HUES6 (cell line): ENCODE results near the gene RPRD1B.

Experiments used
- H3K27ac ChIP-seq: 2 replicates; pipeline ENCODE4 v1.7.0; 2013; ENCODE audit warnings: low read depth, mild to moderate bottlenecking, low read length, inconsistent platforms
- H3K27me3 ChIP-seq: 2 replicates; pipeline ENCODE4 v1.6.1; 2013; ENCODE audit warnings: low read length; ENCODE audit not compliant: control insufficient read depth, insufficient read depth
- H3K36me3 ChIP-seq: 2 replicates; pipeline ENCODE4 v1.6.1; 2013; ENCODE audit warnings: low read length; ENCODE audit not compliant: control insufficient read depth, insufficient read depth
- H3K4me1 ChIP-seq: 2 replicates; pipeline ENCODE4 v1.6.1; 2013; ENCODE audit warnings: low read length; ENCODE audit not compliant: control insufficient read depth, insufficient read depth
- H3K4me3 ChIP-seq: 2 replicates; pipeline ENCODE4 v1.5.1; 2013; ENCODE audit warnings: low read depth, low read length
- H3K9ac ChIP-seq: one replicate; pipeline ENCODE4 v1.6.1; 2013; ENCODE audit warnings: mild to moderate bottlenecking, low read length
- H3K9me3 ChIP-seq: 2 replicates; pipeline ENCODE4 v1.6.1; 2013; ENCODE audit warnings: low read depth, low read length; ENCODE audit not compliant: control insufficient read depth, insufficient read depth

The RPRD1B gene

DNA sequence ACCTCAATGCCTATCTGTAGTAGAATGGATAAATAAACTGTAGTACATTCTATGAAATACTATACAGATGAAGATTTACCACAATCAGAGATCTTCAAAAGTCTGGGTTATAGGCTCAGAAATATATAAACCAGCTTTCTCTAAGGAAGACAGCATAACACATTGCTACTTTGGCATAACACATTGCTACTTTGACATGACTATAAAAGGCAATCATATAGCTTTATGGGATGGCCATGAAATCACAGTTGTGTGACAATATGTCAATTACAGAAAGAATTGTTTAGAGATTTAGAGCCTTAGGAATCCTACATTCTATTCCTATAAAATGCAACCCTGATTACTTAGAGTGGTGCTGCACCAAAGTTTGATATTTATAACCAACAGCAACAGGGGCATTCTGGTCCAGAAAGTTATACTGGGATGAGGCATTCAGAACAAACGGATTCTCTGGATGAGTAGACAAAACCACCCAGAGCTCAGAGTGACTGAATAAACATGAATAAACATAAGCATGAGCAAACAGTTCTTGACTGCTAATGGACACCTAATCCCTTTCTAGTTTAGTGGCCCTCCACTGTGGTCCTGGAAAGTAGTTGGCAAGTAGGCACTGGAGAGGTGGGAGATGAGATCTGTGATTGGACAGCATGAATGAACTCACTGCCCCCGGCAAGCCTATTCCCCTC is 12.3 kb upstream of the RPRD1B start:
- no peaks in the 10 kb centered on the region for H3K27me3 ChIP-seq
- H3K36me3 ChIP-seq: peaks cover 37% of the 10 kb centered on the region

DNA sequence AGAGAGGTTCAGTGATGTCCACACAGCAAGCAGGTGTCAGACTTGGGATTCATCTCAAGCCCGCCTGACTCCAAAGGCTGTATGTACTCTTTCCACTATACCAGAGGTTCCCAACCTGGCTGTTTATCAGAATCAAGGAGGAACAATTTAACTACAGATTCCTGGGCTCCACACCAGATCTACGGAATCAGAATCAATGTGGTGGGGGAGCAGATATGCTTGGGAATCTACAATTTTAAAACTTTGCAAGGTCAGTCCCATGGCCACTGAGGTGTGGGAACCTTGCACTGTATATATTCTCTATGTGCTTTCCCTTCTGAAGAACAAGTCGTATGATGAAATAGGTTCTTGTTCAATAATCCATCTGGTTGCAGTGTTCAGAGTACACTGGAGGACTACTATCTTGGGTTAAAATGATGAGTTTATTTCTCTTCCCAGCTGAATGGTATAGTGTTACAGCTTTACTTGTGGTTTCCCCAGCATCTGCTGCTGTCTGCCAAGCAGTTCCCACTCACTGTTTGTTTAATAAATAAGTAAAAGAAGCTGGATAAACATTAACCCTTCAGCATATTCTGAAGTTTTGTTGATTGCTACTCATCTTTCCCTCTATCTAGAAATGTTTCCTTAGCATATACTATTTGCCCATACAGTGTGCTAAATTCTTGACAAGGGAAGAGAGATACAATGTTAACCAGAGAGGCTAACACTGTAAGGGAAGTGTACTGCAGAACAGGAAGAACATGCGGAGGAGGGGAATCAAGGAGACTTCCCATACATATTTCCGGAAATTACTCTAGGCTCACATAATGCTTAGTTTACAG is 10.2 kb upstream of the RPRD1B start:
- Histone ChIP-seq H3K9ac (no peak overlapping the region), H3K4me3 (no peak overlapping the region), H3K36me3 (peaks cover 16% of the 10 kb centered on the region), H3K27me3 (no peaks in the 10 kb centered on the region), H3K4me1 (peaks cover 7% of the 10 kb centered on the region; the same call in 1 of the 2 replicates), H3K9me3 (peaks cover 12% of the 10 kb centered on the region; the same call in 1 of the 2 replicates), H3K27ac (no peak overlapping the region)

More for the DNA sequence above, 12.3 kb upstream of the RPRD1B start:
- no peak overlapping the region for H3K9ac ChIP-seq
- no peak overlapping the region for H3K27ac ChIP-seq
- H3K4me3 ChIP-seq: no peak overlapping the region
- H3K9me3 ChIP-seq: peaks cover 17% of the 10 kb centered on the region; the same call in 1 of the 2 replicates
- H3K4me1 ChIP-seq: no peaks in the 10 kb centered on the region

DNA sequence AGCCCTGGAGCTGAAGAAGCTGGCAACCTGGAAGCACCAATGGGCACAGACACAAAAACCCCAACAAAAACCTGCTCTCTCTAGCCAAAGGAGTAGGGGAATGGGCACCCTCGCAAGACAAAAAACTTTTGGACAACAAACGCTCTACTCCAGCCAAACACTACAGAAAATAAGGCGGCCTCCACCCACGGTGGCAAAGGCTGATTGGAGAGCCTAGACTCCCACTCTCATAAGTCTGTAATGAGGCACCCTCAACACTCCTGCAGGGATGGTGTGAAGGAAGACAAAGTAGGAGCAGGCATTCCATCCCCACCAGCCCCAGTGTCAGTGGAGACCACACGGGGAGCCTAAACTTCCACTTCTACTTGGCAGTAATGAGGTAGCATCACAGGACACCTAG is 9.1 kb upstream of the RPRD1B start:
- H3K36me3 ChIP-seq: peaks cover 5% of the 10 kb centered on the region; the same call in 1 of the 2 replicates

DNA sequence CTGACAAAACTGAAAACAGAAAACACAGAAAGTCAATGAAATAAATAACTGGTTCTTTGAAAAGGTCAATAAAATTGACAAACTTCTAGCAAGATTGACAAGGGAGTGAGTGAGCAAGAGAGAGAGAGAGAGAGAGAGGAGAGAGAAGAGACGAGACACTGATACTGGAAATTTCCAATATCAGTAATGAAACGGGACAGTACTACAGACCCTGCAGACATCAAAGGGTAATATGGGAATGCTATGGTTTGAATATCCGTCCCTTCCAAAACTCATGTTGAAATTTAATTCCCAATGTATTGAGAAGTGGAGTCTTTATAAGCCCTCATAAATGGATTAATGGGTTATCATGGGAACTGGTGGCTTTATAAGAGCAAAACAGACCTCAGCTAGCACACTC is 4.1 kb upstream of the RPRD1B start:
- no peaks in the 10 kb centered on the region; the same call in 1 of the 2 replicates for H3K36me3 ChIP-seq
- H3K4me3 ChIP-seq: no peak overlapping the region
- H3K27ac ChIP-seq: no peak overlapping the region
- H3K27me3 ChIP-seq: no peaks in the 10 kb centered on the region
- H3K9me3 ChIP-seq: no peaks in the 10 kb centered on the region
- peaks cover 21% of the 10 kb centered on the region for H3K4me1 ChIP-seq
- no peak overlapping the region for H3K9ac ChIP-seq

More for the DNA sequence above, 9.1 kb upstream of the RPRD1B start:
- Histone ChIP-seq H3K27me3 (no peaks in the 10 kb centered on the region), H3K9ac (no peak overlapping the region), H3K4me3 (no peak overlapping the region), H3K4me1 (peaks cover 9% of the 10 kb centered on the region; the same call in 1 of the 2 replicates), H3K27ac (no peak overlapping the region), H3K9me3 (peaks cover 2% of the 10 kb centered on the region; the same call in 1 of the 2 replicates)

DNA sequence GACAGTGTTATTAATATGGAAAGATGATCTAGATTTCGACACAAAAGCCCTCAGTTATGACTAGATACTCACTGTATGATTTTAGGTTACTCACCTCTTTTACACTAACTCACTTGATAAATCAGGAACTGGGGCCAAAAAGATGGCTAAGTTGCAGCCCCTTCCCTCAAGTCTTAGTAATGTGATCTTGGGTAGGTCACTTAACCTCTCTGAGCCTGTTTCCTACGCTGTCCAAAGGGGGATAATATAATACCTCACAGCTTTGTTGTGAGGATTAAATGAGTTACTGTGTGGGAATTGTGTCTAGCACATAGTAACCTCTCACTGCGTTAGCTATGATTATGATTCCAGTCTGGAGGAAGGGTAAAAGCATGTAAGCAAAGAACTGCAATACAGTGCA is 1.6 kb upstream of the RPRD1B start:
- Histone ChIP-seq H3K4me1 (peaks cover 24% of the 10 kb centered on the region), H3K4me3 (peak overlapping the region; percentile 88), H3K27ac (no peak overlapping the region), H3K27me3 (no peaks in the 10 kb centered on the region), H3K9ac (no peak overlapping the region), H3K36me3 (peaks cover 20% of the 10 kb centered on the region), H3K9me3 (no peaks in the 10 kb centered on the region)

DNA sequence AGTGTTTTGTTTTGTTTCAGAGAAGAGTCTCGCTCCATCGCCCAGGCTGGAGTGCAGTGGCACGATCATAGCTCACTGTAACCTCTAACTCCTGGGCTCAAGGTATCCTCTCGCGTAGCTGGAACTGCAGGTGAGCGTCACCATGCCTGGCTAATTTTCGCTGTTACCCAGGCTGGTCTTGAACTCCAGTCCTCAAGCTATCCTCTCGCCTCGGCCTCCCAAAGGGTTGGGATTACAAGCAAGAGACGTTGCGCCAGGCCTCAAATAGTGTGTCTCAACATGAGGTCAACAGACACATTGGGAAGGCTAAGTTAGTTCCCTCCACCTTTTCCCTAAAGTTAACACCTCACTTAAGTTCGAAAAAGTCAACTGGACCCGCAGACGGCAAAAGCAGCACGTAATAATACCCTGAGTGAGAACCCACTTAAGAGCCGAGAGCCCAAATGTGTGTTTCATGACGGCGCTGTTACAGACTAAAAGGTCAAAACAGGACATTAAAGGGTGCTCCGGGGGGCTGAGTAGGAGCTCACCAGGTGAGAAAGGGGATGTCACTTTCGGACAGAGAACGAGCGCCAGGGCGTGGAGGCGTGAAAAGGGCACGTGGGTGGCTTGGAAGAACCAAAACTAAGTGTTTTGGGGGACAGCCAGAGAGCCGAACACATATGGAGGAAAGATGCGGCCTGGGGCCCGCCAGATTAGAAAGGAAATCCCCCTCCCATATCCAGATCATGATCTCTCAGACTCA is 789 bp upstream of the RPRD1B start:
- H3K4me3 ChIP-seq: peak overlapping the region; percentile 88
- no peaks in the 10 kb centered on the region for H3K9me3 ChIP-seq
- H3K4me1 ChIP-seq: peaks cover 24% of the 10 kb centered on the region
- peak overlapping the region; percentile 98; the same call in 1 of the 2 replicates for H3K27ac ChIP-seq
- peaks cover 26% of the 10 kb centered on the region for H3K36me3 ChIP-seq
- H3K9ac ChIP-seq: peak overlapping the region; percentile 99
- H3K27me3 ChIP-seq: no peaks in the 10 kb centered on the region

DNA sequence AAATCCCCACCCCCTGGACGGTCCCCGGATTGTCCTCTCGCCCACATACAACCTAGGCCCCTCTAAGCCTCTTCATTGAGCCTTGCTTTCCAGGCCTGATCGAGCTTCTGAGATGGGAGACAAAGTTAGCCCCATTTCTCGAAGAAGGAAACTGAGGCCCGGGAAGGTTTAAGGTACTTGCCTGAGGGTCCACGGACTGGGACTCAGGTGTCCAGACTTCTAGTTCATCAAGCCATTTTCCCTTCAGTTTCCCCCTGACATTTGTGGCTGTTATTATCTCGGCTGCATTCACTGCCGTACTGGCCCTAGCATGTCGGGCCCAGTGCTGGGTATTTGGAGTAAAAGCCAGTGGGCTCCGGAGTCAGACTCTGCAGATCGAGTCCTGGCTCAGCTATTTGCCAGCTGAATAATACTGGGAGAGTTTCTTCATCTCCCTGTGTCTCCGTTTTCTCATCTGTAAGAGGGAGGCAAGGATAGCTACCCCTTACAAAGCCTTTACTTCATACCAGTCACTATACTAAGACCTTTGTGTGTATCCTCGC is 633 bp downstream of the RPRD1B start:
- peaks cover 16% of the 10 kb centered on the region for H3K4me1 ChIP-seq
- H3K36me3 ChIP-seq: peaks cover 26% of the 10 kb centered on the region
- H3K27ac ChIP-seq: peak overlapping the region; percentile 98

DNA sequence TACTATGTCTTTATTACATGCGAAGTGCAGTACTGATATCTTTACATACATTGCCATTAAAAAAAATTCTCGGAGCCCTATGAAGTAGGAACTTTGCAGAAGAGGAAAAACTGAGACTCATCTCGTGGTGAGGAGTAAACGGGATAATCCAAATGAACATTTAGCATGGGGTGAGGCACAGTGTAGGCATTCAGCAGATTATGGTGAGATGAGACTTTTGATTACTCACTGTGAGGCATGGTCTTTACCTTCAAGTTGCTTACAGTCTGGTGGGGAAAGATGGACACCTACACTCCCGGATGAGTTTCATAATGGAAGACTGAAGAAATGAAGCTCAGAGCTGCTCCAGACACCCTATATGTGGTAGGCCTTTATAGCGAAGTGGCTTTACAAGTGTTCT is 1.4 kb downstream of the RPRD1B start:
- Histone ChIP-seq H3K27ac (no peak overlapping the region), H3K27me3 (no peaks in the 10 kb centered on the region), H3K9ac (no peak overlapping the region), H3K36me3 (peaks cover 29% of the 10 kb centered on the region), H3K4me1 (peaks cover 16% of the 10 kb centered on the region), H3K4me3 (peak overlapping the region; percentile 88), H3K9me3 (no peaks in the 10 kb centered on the region)

More for the DNA sequence above, 633 bp downstream of the RPRD1B start:
- Histone ChIP-seq H3K9me3 (no peaks in the 10 kb centered on the region), H3K4me3 (peak overlapping the region; percentile 88), H3K9ac (peak overlapping the region; percentile 99), H3K27me3 (no peaks in the 10 kb centered on the region)

DNA sequence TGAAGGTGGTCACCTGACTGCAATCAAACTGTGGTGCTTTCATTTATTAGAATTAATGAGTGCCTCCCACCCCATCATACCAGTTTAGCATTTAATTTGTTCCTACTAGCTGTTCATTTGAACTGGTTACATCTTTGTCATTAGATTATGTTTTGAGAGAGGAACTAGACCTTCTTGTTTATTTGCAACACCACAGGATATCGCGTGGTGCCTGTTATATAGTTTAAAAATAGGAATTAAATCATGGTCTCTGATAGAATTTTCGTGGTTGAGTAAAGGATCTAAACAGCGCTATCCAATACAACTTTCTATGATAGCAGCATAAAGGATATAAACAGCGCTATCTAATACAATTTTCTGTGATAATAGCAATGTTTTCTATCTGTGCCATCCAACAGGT is 2.8 kb downstream of the RPRD1B start:
- Histone ChIP-seq H3K27me3 (no peaks in the 10 kb centered on the region), H3K4me3 (no peak overlapping the region), H3K9ac (no peak overlapping the region), H3K9me3 (no peaks in the 10 kb centered on the region), H3K36me3 (peaks cover 41% of the 10 kb centered on the region), H3K4me1 (peaks cover 16% of the 10 kb centered on the region), H3K27ac (no peak overlapping the region)

DNA sequence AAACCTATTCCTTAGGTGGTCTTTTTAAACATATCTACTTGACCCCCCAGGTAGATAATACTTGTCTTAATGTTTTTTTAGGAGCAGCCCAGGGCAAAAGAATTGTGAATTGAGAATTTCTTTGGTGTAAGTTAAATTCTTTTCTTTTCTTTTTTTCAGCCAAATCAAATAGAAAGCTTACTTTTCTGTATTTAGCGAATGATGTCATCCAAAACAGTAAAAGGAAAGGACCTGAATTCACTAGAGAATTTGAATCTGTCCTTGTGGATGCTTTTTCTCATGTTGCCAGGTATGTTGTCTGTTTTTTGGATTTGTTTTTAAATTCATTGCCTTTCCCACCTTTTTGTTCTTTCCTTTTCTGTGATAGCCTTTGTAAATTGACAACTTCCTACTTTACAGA is 6.7 kb downstream of the RPRD1B start:
- Histone ChIP-seq H3K4me3 (no peak overlapping the region), H3K27ac (no peak overlapping the region), H3K9ac (no peak overlapping the region), H3K4me1 (peaks cover 8% of the 10 kb centered on the region; the same call in 1 of the 2 replicates), H3K27me3 (no peaks in the 10 kb centered on the region), H3K36me3 (peaks cover 67% of the 10 kb centered on the region), H3K9me3 (no peaks in the 10 kb centered on the region)
